ENCODE results near the gene RAI1.

The RAI1 gene

GRCh38 chr17:17842111-17842876 is 161.0 kb downstream of the RAI1 start:
- Histone ChIP-seq H3K9ac (ENCODE audit: low read length in 5 of 5) (peak overlapping the region in 1 of 5 donors; percentile 10), H3K27me3 (ENCODE audit: control insufficient read depth in 5 of 5, insufficient read depth in 4 of 5, low read length in 5 of 5) (no peaks in the 10 kb centered on the region), H3K4me1 (ENCODE audit: control insufficient read depth in 5 of 5, insufficient read depth in 5 of 5, low read length in 5 of 5) (peaks cover 31 to 61% (median 48%) of the 10 kb centered on the region in 5 donors), H3K9me3 (ENCODE audit: control insufficient read depth in 5 of 5, low read length in 5 of 5) (no peaks in the 10 kb centered on the region), H3K27ac (ENCODE audit: low read depth, low read length) (peak overlapping the region; percentile 99), H3K36me3 (ENCODE audit: control insufficient read depth in 5 of 5, insufficient read depth in 5 of 5, low read length in 5 of 5) (peaks cover 0 to 17% (median 11%) of the 10 kb centered on the region in 5 donors), H3K4me3 (ENCODE audit: low read depth in 1 of 5, low read length in 5 of 5) (no peak overlapping the region)

DNA sequence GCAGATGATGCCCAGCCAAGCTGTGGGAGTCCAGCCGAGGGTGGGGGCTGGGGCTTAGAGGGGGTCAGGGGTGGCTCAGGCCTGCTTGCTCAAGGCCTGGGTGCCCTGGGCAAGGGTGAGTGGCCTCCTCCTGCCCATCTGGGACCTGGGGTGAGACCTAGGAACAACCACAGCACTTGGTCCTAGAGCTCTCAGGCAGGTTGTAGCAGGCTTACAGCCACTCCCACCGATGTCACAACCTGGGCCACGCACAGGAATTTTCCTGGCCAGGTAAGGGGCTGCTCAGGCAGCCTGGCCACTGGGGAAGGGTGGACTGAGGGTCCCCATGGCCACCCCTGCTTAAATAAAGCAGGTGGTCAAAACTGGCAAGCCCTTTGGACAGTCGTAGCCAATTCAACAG is 161.8 kb downstream of the RAI1 start:
- Histone ChIP-seq H3K9me3 (ENCODE audit: control insufficient read depth in 5 of 5, low read length in 5 of 5) (no peaks in the 10 kb centered on the region), H3K4me3 (ENCODE audit: low read depth in 1 of 5, low read length in 5 of 5) (no peak overlapping the region), H3K36me3 (ENCODE audit: control insufficient read depth in 5 of 5, insufficient read depth in 5 of 5, low read length in 5 of 5) (peaks cover 0 to 19% (median 11%) of the 10 kb centered on the region in 5 donors), H3K9ac (ENCODE audit: low read length in 5 of 5) (no peak overlapping the region), H3K27me3 (ENCODE audit: control insufficient read depth in 5 of 5, insufficient read depth in 4 of 5, low read length in 5 of 5) (no peaks in the 10 kb centered on the region), H3K4me1 (ENCODE audit: control insufficient read depth in 5 of 5, insufficient read depth in 5 of 5, low read length in 5 of 5) (peaks cover 25 to 61% (median 48%) of the 10 kb centered on the region in 5 donors), H3K27ac (ENCODE audit: low read depth, low read length) (no peak overlapping the region)

GRCh38 chr17:17844079-17844478 is 162.8 kb downstream of the RAI1 start:
- peaks cover 27 to 62% (median 52%) of the 10 kb centered on the region in 5 donors for H3K4me1 ChIP-seq (ENCODE audit: control insufficient read depth in 5 of 5, insufficient read depth in 5 of 5, low read length in 5 of 5)
- no peaks in the 10 kb centered on the region for H3K9me3 ChIP-seq (ENCODE audit: control insufficient read depth in 5 of 5, low read length in 5 of 5)
- H3K27ac ChIP-seq (ENCODE audit: low read depth, low read length) = no peak overlapping the region
- peaks cover 0 to 22% (median 11%) of the 10 kb centered on the region in 5 donors for H3K36me3 ChIP-seq (ENCODE audit: control insufficient read depth in 5 of 5, insufficient read depth in 5 of 5, low read length in 5 of 5)
- H3K9ac ChIP-seq (ENCODE audit: low read length in 5 of 5) = no peak overlapping the region
- no peaks in the 10 kb centered on the region for H3K27me3 ChIP-seq (ENCODE audit: control insufficient read depth in 5 of 5, insufficient read depth in 4 of 5, low read length in 5 of 5)
- H3K4me3 ChIP-seq (ENCODE audit: low read depth in 1 of 5, low read length in 5 of 5) = no peak overlapping the region

DNA sequence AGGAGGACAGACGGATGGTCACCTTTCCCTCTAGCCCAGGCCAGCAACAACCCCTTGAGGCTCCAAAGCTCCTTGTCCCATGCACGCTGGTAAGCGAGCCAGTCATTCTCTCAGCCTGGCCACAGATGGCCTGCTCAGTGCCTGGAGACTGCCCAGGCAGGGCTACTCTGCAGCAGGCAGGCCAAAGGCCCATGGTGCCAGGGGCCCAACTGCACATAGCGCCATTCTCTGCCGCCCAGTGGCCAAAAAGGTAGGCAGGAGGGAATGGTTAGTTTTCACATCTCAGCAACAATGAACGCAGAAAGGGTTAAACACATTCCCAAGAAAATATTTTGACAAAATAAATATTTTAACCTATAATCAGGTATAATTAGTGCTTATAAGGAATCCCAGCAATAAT is 163.2 kb downstream of the RAI1 start:
- H3K9ac ChIP-seq (ENCODE audit: low read length in 5 of 5) = no peak overlapping the region
- peaks cover 0 to 22% (median 11%) of the 10 kb centered on the region in 5 donors for H3K36me3 ChIP-seq (ENCODE audit: control insufficient read depth in 5 of 5, insufficient read depth in 5 of 5, low read length in 5 of 5)
- H3K27ac ChIP-seq (ENCODE audit: low read depth, low read length) = no peak overlapping the region
- H3K9me3 ChIP-seq (ENCODE audit: control insufficient read depth in 5 of 5, low read length in 5 of 5) = no peaks in the 10 kb centered on the region
- no peaks in the 10 kb centered on the region for H3K27me3 ChIP-seq (ENCODE audit: control insufficient read depth in 5 of 5, insufficient read depth in 4 of 5, low read length in 5 of 5)
- peaks cover 27 to 62% (median 53%) of the 10 kb centered on the region in 5 donors for H3K4me1 ChIP-seq (ENCODE audit: control insufficient read depth in 5 of 5, insufficient read depth in 5 of 5, low read length in 5 of 5)
- H3K4me3 ChIP-seq (ENCODE audit: low read depth in 1 of 5, low read length in 5 of 5) = no peak overlapping the region

GRCh38 chr17:17845046-17845775 is 164.0 kb downstream of the RAI1 start:
- H3K4me1 ChIP-seq (ENCODE audit: control insufficient read depth in 5 of 5, insufficient read depth in 5 of 5, low read length in 5 of 5) = peaks cover 28 to 64% (median 55%) of the 10 kb centered on the region in 5 donors
- no peaks in the 10 kb centered on the region for H3K9me3 ChIP-seq (ENCODE audit: control insufficient read depth in 5 of 5, low read length in 5 of 5)
- H3K27me3 ChIP-seq (ENCODE audit: control insufficient read depth in 5 of 5, insufficient read depth in 4 of 5, low read length in 5 of 5) = no peaks in the 10 kb centered on the region
- no peak overlapping the region for H3K4me3 ChIP-seq (ENCODE audit: low read depth in 1 of 5, low read length in 5 of 5)
- no peak overlapping the region for H3K27ac ChIP-seq (ENCODE audit: low read depth, low read length)
- peaks cover 0 to 22% (median 11%) of the 10 kb centered on the region in 5 donors for H3K36me3 ChIP-seq (ENCODE audit: control insufficient read depth in 5 of 5, insufficient read depth in 5 of 5, low read length in 5 of 5)
- H3K9ac ChIP-seq (ENCODE audit: low read length in 5 of 5) = no peak overlapping the region

- no peaks in the 10 kb centered on the region for H3K9me3 ChIP-seq (ENCODE audit: control insufficient read depth in 5 of 5, low read length in 5 of 5)
- no peaks in the 10 kb centered on the region for H3K27me3 ChIP-seq (ENCODE audit: control insufficient read depth in 5 of 5, insufficient read depth in 4 of 5, low read length in 5 of 5)
- no peak overlapping the region for H3K4me3 ChIP-seq (ENCODE audit: low read depth in 1 of 5, low read length in 5 of 5)
- no peak overlapping the region for H3K9ac ChIP-seq (ENCODE audit: low read length in 5 of 5)
- peaks cover 24 to 62% (median 51%) of the 10 kb centered on the region in 5 donors for H3K4me1 ChIP-seq (ENCODE audit: control insufficient read depth in 5 of 5, insufficient read depth in 5 of 5, low read length in 5 of 5)
- H3K27ac ChIP-seq (ENCODE audit: low read depth, low read length) = no peak overlapping the region
- peaks cover 0 to 27% (median 11%) of the 10 kb centered on the region in 5 donors for H3K36me3 ChIP-seq (ENCODE audit: control insufficient read depth in 5 of 5, insufficient read depth in 5 of 5, low read length in 5 of 5)
Measured at GRCh38 chr17:17846003-17846402, 164.7 kb downstream of the RAI1 start.

GRCh38 chr17:17846645-17847044 is 165.4 kb downstream of the RAI1 start:
- H3K36me3 ChIP-seq (ENCODE audit: control insufficient read depth in 5 of 5, insufficient read depth in 5 of 5, low read length in 5 of 5) = peaks cover 0 to 28% (median 11%) of the 10 kb centered on the region in 5 donors
- H3K4me3 ChIP-seq (ENCODE audit: low read depth in 1 of 5, low read length in 5 of 5) = no peak overlapping the region
- no peak overlapping the region for H3K9ac ChIP-seq (ENCODE audit: low read length in 5 of 5)
- H3K27ac ChIP-seq (ENCODE audit: low read depth, low read length) = no peak overlapping the region
- no peaks in the 10 kb centered on the region for H3K9me3 ChIP-seq (ENCODE audit: control insufficient read depth in 5 of 5, low read length in 5 of 5)
- H3K4me1 ChIP-seq (ENCODE audit: control insufficient read depth in 5 of 5, insufficient read depth in 5 of 5, low read length in 5 of 5) = peaks cover 19 to 55% (median 45%) of the 10 kb centered on the region in 5 donors
- H3K27me3 ChIP-seq (ENCODE audit: control insufficient read depth in 5 of 5, insufficient read depth in 4 of 5, low read length in 5 of 5) = no peaks in the 10 kb centered on the region

GRCh38 chr17:17847118-17847689 is 165.9 kb downstream of the RAI1 start:
- Histone ChIP-seq H3K9ac (ENCODE audit: low read length in 5 of 5) (no peak overlapping the region), H3K4me1 (ENCODE audit: control insufficient read depth in 5 of 5, insufficient read depth in 5 of 5, low read length in 5 of 5) (peaks cover 17 to 50% (median 39%) of the 10 kb centered on the region in 5 donors), H3K27ac (ENCODE audit: low read depth, low read length) (no peak overlapping the region), H3K9me3 (ENCODE audit: control insufficient read depth in 5 of 5, low read length in 5 of 5) (no peaks in the 10 kb centered on the region), H3K27me3 (ENCODE audit: control insufficient read depth in 5 of 5, insufficient read depth in 4 of 5, low read length in 5 of 5) (no peaks in the 10 kb centered on the region), H3K4me3 (ENCODE audit: low read depth in 1 of 5, low read length in 5 of 5) (no peak overlapping the region), H3K36me3 (ENCODE audit: control insufficient read depth in 5 of 5, insufficient read depth in 5 of 5, low read length in 5 of 5) (peaks cover 0 to 28% (median 11%) of the 10 kb centered on the region in 5 donors)

GRCh38 chr17:17847726-17848125 is 166.5 kb downstream of the RAI1 start:
- Histone ChIP-seq H3K4me1 (ENCODE audit: control insufficient read depth in 5 of 5, insufficient read depth in 5 of 5, low read length in 5 of 5) (peaks cover 17 to 45% (median 35%) of the 10 kb centered on the region in 5 donors), H3K36me3 (ENCODE audit: control insufficient read depth in 5 of 5, insufficient read depth in 5 of 5, low read length in 5 of 5) (peaks cover 0 to 28% (median 11%) of the 10 kb centered on the region in 5 donors), H3K4me3 (ENCODE audit: low read depth in 1 of 5, low read length in 5 of 5) (no peak overlapping the region), H3K27ac (ENCODE audit: low read depth, low read length) (peak overlapping the region; percentile 88), H3K27me3 (ENCODE audit: control insufficient read depth in 5 of 5, insufficient read depth in 4 of 5, low read length in 5 of 5) (no peaks in the 10 kb centered on the region), H3K9me3 (ENCODE audit: control insufficient read depth in 5 of 5, low read length in 5 of 5) (no peaks in the 10 kb centered on the region), H3K9ac (ENCODE audit: low read length in 5 of 5) (no peak overlapping the region)

Measured in subcutaneous abdominal adipose tissue (tissue), 5 donors.